Psoas muscle (tissue), 8 donors: ENCODE measurements around the gene RITA1. TPM values are rescaled to one million over a fixed set of nuclear protein-coding genes. Genes with fewer than 3 reads are reported as not detected.

Source experiments
- ATAC-seq, 4 donors: fragments of 200-7000 bp; cut with Tn5 transposase; one replicate each; pipeline ENCODE4 v1.9.1; 2020; ENCODE audit warnings: moderate library complexity in 3 of 4, mild to moderate bottlenecking in 2 of 4
- DNase-seq, 2 donors: peaks; one replicate each; pipeline ENCODE4 v3.0.0-alpha.2; 2020
- H3K27ac ChIP-seq: fragments of 200-600 bp; one replicate; pipeline ENCODE4 v1.8.0; 2022
- H3K27me3 ChIP-seq, 3 donors: fragments of 200-600 bp in 1 of 3; one replicate each; pipeline versions ENCODE4 v1.6.1 to v1.8.0; 2013 to 2022; ENCODE audit warnings: low read length in 2 of 3, mild to moderate bottlenecking in 2 of 3, moderate library complexity in 1 of 3; ENCODE audit not compliant: insufficient read depth in 3 of 3
- H3K36me3 ChIP-seq, 2 donors: fragments of 200-600 bp in 1 of 2; one replicate each; pipeline versions ENCODE4 v1.6.1 to v1.8.0; 2013 to 2022; ENCODE audit warnings: low read depth in 1 of 2, mild to moderate bottlenecking in 1 of 2, moderate library complexity in 1 of 2; ENCODE audit not compliant: insufficient read depth in 1 of 2
- H3K4me1 ChIP-seq: fragments of 200-600 bp; one replicate; pipeline ENCODE4 v1.8.0; 2022
- H3K4me3 ChIP-seq: fragments of 200-600 bp; one replicate; pipeline ENCODE4 v1.8.0; 2022; ENCODE audit warnings: mild to moderate bottlenecking
- H3K9me3 ChIP-seq: fragments of 200-600 bp; one replicate; pipeline ENCODE4 v1.8.0; 2022
- WGBS, 3 donors: extraction: QIAGEN DNeasy Blood & Tissue Kit; methylation state at CpG; one replicate each; pipeline versions ENCODE4 v1.1.6 to v1.1.7; 2013; 5-methylcytosine and 5-hydroxymethylcytosine counted together
- intact Hi-C, 2 donors: fragments of 100-400 bp; cut with DNase I; formaldehyde crosslinking; loops; one replicate each; pipeline versions ENCODE4 v1.11.0 to v1.14.2; 2022
- polyA plus RNA-seq, 3 donors: library from polyadenylated mRNA; stranded (reverse); fragments of 200-250 nt; gene quantifications; one replicate each; pipeline ENCODE4 v1.2.3, GENCODE V29; 2013
- total RNA-seq, 4 donors: library from RNA; stranded (reverse); fragmentation: NEBNext Ultra II Directional in 2 of 4; extraction: Animal tissue kit (Norgen Biotek cat#: 25700) in 2 of 4; gene quantifications; one replicate each; pipeline versions ENCODE4 v1.2.1 to v1.2.4, GENCODE V29; 2021 to 2023
- TF ChIP-seq, protein P1 (sequence below): fragments of 200-600 bp; IDR thresholded peaks from one replicate; pipeline ENCODE4 v1.8.0; 2022; ENCODE audit warnings: antibody characterized with exemption
- donor health status: healthy with polysubstance abuse.
- donor health status: DM: no; HTN: no; CAD: no; lungs with moderate emphysema.
- donor health status: Bipolar disorder and iron deficiency.
- donor health status: healthy.
- donor health status: DM: yes; HTN: yes; CAD: no.
- donor health status: DM: no; HTN: no; CAD: no.
- donor health status: DM: no; HTN: no; CAD: no.
- donor health status: DM: yes; HTN: yes; CAD: no.

The RITA1 gene
- total and polyA plus RNA-seq, 7 donors = 13.0 to 28.5 (median 15.3) TPM

GRCh38 chr12:113157218-113157859 is 28.2 kb upstream of the RITA1 start:
- intact Hi-C loops = loop anchor here in 1 of 2 donors (10.0 kb wide), 1 partner anchor 103 kb away; the partner anchor contains the start of gene DTX1

DNA sequence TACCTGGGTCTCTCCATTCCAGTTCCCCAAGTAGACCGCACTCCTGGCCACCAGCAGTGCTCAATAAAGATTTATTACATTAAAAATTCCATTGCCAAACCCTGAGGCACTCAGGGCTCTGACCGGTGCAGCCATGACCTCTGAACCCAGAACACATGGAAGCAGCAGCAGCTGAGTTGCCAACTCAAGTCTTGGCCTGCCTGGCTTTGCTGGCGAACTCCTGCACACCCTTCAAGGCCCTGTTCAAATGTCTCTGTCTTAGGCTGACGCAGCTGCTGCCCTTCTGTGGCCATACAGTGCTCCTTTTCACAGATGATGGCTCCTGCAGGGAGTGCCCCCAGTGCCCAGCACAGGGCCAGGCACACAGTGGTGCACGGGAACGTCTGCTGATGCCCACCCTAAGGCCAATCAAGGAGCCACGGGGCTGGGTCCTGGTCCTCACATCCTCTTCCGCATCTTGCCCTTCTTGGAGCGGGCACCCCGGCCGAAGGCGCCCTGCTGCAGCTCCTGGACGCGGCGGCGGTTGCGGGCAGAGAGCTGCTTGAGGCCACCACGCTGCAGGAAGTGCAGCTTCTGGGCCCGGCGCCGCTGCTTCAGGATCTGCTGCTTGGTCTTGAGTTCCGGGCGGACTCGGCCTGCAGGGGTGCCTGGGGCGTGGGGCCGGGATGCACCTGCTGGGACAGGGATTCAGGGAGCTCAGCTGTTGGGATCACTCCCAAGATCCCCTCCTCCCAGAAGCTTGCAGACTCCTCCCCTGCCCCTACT is 26.9 kb upstream of the RITA1 start:
- intact Hi-C loops = loop anchor here in 1 of 2 donors (10.0 kb wide), 1 partner anchor 104 kb away; the partner anchor contains the start of gene DTX1

More at GRCh38 chr12:113157218-113157859, 28.2 kb upstream of the RITA1 start:
- no peak overlapping the region for H3K4me3 ChIP-seq
- 90% methylated on average over 12 of the region's 12 CpGs for WGBS, 3 donors
- DNase-seq (no peak), ATAC-seq (peak in 1 of 4 donors; percentile 21)
- no peak overlapping the region for H3K27ac ChIP-seq
- H3K9me3 ChIP-seq = no peaks in the 10 kb centered on the region
- peaks cover 8% of the 10 kb centered on the region for H3K4me1 ChIP-seq
- peaks cover 0 to 39% (median 5%) of the 10 kb centered on the region in 3 donors for H3K27me3 ChIP-seq
- TF ChIP-seq, protein P1, sequence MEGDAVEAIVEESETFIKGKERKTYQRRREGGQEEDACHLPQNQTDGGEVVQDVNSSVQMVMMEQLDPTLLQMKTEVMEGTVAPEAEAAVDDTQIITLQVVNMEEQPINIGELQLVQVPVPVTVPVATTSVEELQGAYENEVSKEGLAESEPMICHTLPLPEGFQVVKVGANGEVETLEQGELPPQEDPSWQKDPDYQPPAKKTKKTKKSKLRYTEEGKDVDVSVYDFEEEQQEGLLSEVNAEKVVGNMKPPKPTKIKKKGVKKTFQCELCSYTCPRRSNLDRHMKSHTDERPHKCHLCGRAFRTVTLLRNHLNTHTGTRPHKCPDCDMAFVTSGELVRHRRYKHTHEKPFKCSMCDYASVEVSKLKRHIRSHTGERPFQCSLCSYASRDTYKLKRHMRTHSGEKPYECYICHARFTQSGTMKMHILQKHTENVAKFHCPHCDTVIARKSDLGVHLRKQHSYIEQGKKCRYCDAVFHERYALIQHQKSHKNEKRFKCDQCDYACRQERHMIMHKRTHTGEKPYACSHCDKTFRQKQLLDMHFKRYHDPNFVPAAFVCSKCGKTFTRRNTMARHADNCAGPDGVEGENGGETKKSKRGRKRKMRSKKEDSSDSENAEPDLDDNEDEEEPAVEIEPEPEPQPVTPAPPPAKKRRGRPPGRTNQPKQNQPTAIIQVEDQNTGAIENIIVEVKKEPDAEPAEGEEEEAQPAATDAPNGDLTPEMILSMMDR = no peak
- H3K36me3 ChIP-seq = peaks cover 6 to 49% of the 10 kb centered on the region in 2 donors

GRCh38 chr12:113159937-113160336 is 25.6 kb upstream of the RITA1 start:
- TF ChIP-seq, protein P1 = no peak
- intact Hi-C loops = loop anchor here in 1 of 2 donors (10.0 kb wide), 1 partner anchor 105 kb away; the partner anchor contains the start of gene DTX1
- no peak overlapping the region for H3K4me3 ChIP-seq
- H3K4me1 ChIP-seq = no peaks in the 10 kb centered on the region
- peaks cover 0 to 13% (median 2%) of the 10 kb centered on the region in 3 donors for H3K27me3 ChIP-seq
- no peaks in the 10 kb centered on the region for H3K9me3 ChIP-seq
- H3K27ac ChIP-seq = no peak overlapping the region
- WGBS, 3 donors = 95 to 96% (median 95%) methylated on average over 7 of the region's 7 CpGs
- DNase-seq = no peak
- ATAC-seq = no peak
- H3K36me3 ChIP-seq = peaks cover 6 to 75% of the 10 kb centered on the region in 2 donors

More for the DNA sequence above, 26.9 kb upstream of the RITA1 start:
- Histone ChIP-seq H3K27ac (no peak overlapping the region), H3K4me1 (no peaks in the 10 kb centered on the region), H3K36me3 (peaks cover 6 to 62% of the 10 kb centered on the region in 2 donors), H3K9me3 (no peaks in the 10 kb centered on the region), H3K27me3 (peaks cover 0 to 26% (median 2%) of the 10 kb centered on the region in 3 donors), H3K4me3 (no peak overlapping the region)
- DNase-seq (no peak), ATAC-seq (no peak)
- TF ChIP-seq, protein P1 = no peak
- 94% methylated on average over 26 of the region's 26 CpGs for WGBS, 3 donors

DNA sequence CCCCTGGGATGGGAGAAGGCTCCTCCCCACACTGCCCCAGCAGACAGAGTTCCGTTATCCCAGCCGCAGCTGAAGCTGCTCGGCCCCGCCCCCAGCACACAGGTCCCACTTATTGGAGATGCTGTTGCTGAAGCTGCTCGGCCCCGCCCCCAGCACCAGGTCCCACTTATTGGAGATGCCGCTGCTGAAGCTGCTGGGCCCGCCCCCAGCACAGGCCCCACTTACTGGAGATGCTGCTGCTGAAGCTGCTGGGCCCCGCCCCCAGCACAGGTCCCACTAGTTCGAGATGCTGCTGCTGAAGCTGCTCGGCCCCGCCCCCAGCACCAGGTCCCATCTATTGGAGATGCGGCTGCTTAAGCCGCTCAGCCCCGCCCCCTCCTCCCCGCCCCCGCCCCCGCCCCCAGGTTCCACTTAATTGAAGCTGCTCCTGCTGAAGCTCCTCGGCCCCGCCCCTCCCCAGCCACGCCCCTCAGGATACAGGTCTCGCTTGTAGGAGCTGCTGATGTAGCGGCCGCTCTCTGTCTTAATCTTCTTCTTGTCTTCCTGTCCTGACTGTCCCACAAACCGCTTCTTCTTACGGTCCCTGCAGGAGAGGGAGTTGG is 24.0 kb upstream of the RITA1 start:
- Histone ChIP-seq H3K4me3 (no peak overlapping the region), H3K9me3 (no peaks in the 10 kb centered on the region), H3K36me3 (peaks cover 6 to 91% of the 10 kb centered on the region in 2 donors), H3K4me1 (no peaks in the 10 kb centered on the region), H3K27ac (no peak overlapping the region), H3K27me3 (peaks cover 0 to 2% (median 0%) of the 10 kb centered on the region in 3 donors)
- intact Hi-C loops = no loop called here
- no peak for ATAC-seq
- TF ChIP-seq, protein P1 = no peak
- no peak for DNase-seq
- WGBS, 3 donors = 76 to 79% (median 77%) methylated on average over 25 to 26 of the region's 26 CpGs
